ENCODE results near the gene GPR35. TPM values are rescaled to one million over a fixed set of nuclear protein-coding genes. Genes with fewer than 3 reads are reported as not detected.

Gene GPR35
- total RNA-seq, 1 donor from 2014 or later = 4.7 TPM

DNA sequence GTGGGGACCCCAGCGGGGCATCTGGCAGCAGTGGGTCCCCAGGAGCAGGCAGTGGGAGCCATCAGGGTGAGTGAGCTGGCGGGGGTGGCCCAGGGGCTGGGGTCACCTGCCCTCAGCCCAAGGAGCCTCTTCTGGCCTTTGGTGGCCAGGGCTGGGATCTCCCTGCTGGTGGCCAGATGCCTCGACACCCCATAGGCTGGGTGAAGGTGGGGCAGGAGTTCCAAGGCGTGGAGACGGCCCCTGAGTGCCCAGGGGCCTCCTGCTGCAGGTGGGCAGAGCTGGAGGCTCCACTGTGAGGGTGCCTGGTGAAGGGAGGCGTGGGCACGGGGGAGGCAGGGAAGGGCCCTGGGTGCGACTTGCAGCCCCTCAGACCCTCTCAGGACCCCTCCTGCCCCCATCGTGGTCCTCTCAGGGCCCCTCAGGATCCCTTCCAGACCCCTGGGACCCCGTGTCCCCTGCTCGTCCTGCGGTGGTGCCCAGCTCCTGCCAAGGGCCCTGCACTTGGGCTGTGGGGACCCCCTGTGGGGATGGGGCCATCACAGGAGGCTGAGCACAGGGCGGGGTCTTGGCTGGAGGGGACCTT lies 5.0 kb upstream of the GPR35 start:
- Histone ChIP-seq H3K27ac (no peak overlapping the region), H3K27me3 (ENCODE audit: low read depth) (no peaks in the 10 kb centered on the region), H3K4me1 (peaks cover 33% of the 10 kb centered on the region), H3K9me3 (no peaks in the 10 kb centered on the region), H3K4me3 (no peak overlapping the region), H3K36me3 (no peaks in the 10 kb centered on the region)
- intact Hi-C loops (cut with DNase I) = no loop called here
- ATAC-seq = no peak
- TF ChIP-seq, protein P1, sequence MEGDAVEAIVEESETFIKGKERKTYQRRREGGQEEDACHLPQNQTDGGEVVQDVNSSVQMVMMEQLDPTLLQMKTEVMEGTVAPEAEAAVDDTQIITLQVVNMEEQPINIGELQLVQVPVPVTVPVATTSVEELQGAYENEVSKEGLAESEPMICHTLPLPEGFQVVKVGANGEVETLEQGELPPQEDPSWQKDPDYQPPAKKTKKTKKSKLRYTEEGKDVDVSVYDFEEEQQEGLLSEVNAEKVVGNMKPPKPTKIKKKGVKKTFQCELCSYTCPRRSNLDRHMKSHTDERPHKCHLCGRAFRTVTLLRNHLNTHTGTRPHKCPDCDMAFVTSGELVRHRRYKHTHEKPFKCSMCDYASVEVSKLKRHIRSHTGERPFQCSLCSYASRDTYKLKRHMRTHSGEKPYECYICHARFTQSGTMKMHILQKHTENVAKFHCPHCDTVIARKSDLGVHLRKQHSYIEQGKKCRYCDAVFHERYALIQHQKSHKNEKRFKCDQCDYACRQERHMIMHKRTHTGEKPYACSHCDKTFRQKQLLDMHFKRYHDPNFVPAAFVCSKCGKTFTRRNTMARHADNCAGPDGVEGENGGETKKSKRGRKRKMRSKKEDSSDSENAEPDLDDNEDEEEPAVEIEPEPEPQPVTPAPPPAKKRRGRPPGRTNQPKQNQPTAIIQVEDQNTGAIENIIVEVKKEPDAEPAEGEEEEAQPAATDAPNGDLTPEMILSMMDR (IDR thresholded peaks at IDR 0.05) = no peak
- peak; percentile 31 for DNase-seq

DNA sequence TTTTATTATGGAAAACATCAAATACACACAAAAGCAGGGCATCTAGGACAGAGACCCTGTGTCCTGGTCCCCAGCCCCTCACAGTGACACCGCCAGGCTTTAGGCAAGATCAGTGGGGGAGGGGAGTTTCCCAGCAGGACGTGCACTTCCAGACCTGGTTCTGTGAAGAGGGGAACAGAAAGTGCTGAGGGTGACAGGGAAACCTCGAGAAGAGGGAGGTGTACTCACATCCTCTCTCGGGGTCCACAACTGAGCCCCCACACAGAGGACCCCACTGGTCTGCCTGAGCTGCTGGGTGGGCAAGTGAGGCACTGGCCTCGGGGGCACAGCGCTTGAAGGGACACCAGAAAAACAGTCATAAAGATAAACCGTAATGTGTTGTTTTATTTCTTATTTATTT lies 4.4 kb upstream of the GPR35 start:
- Histone ChIP-seq H3K4me1 (peaks cover 35% of the 10 kb centered on the region), H3K27me3 (ENCODE audit: low read depth) (no peaks in the 10 kb centered on the region), H3K4me3 (no peak overlapping the region), H3K9me3 (no peaks in the 10 kb centered on the region), H3K27ac (no peak overlapping the region), H3K36me3 (no peaks in the 10 kb centered on the region)
- DNase-seq (peak; percentile 27), ATAC-seq (no peak)
- intact Hi-C loops (cut with DNase I) = no loop called here
- TF ChIP-seq, protein P1 (IDR thresholded peaks at IDR 0.05) = no peak

DNA sequence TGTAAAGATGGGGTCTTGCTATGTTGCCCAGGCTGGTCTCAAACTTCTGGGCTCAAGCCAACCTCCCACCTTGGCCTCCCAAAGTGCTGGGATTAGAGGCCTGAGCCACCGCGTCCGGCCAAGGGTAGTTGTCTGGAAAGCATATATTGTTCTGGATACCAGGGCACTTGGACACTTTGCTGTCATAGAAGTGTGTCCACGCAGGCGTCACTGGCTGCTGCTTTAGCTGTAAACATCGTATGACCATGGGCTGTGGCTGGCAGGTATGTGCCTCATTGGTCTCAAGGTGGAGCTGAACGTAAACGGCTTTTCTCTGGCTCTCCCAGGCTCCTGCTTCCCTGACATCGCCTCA lies 3.2 kb upstream of the GPR35 start:
- DNase-seq (peak; percentile 36), ATAC-seq (no peak)
- TF ChIP-seq, protein P1 (IDR thresholded peaks at IDR 0.05) = no peak
- no peaks in the 10 kb centered on the region for H3K27me3 ChIP-seq (ENCODE audit: low read depth)
- H3K36me3 ChIP-seq = no peaks in the 10 kb centered on the region
- no peaks in the 10 kb centered on the region for H3K9me3 ChIP-seq
- intact Hi-C loops (cut with DNase I) = no loop called here
- H3K27ac ChIP-seq = peak overlapping the region; percentile 6
- no peak overlapping the region for H3K4me3 ChIP-seq
- H3K4me1 ChIP-seq = peaks cover 39% of the 10 kb centered on the region

DNA sequence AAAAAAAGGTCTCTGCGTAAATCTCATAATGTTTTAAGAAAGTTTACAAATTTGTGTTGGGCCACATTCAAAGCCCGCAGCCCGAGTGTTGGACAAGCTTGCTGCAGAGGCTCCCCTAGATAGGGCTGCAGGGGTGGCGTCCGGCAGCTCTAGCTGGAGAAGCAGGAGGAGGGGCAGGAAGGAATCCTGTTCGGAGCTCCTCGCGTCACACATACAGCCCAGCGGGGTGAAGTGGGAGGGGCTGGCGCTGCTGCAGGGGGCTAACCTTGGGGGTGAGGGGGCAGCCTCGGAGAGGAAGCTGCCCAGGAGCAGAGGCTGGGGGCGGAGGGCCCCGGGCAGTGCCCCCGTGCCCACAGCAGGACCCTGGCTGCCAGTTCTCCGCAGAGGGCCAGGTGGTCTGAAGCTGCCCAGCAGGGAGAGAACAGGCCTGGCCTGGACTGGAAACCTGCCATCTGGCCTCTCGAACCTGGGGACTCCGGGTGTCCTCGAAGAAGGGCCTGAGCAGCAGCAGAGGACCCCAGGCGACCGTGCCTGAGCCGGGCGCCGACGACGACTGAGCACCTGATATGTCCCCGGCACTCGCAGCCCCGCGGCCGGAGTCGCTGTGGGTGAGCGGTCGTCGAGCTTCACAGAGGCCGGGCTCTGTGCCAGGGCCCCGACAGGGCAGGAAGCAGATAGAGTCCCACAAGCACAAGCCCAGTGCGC lies 2.6 kb upstream of the GPR35 start:
- H3K4me3 ChIP-seq = no peak overlapping the region
- TF ChIP-seq, protein P1 (IDR thresholded peaks at IDR 0.05) = no peak
- H3K27me3 ChIP-seq (ENCODE audit: low read depth) = no peaks in the 10 kb centered on the region
- H3K4me1 ChIP-seq = peaks cover 42% of the 10 kb centered on the region
- no peaks in the 10 kb centered on the region for H3K36me3 ChIP-seq
- H3K9me3 ChIP-seq = no peaks in the 10 kb centered on the region
- H3K27ac ChIP-seq = no peak overlapping the region
- intact Hi-C loops (cut with DNase I) = no loop called here
- DNase-seq (peak; percentile 60), ATAC-seq (no peak)

DNA sequence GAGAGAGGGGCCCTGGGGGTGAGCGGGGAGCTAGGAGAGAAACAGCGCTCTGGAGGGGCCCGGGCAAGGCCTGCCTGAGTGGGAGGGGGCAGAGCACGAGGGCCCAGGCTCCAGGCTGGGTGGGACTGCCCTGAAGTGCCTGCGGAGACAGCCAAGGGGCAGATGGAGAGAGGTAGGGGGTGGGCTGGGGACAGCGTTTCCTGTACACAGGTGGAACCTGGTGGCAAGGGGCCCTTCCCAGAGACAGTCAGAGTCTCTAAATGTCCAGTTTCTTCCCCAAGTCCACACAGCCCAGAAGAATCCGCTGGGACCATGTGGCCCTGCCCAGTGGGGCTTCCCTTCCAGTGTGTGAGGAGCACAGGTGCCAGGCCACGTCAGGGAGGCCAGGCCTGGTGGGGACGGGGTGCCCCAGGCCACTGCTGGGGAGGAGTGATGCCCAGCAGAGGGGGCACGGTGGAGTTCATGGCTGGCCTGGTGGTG lies 1.7 kb upstream of the GPR35 start:
- Histone ChIP-seq H3K36me3 (no peaks in the 10 kb centered on the region), H3K27ac (no peak overlapping the region), H3K27me3 (ENCODE audit: low read depth) (no peaks in the 10 kb centered on the region), H3K4me1 (peaks cover 42% of the 10 kb centered on the region), H3K9me3 (no peaks in the 10 kb centered on the region), H3K4me3 (no peak overlapping the region)
- TF ChIP-seq, protein P1 (IDR thresholded peaks at IDR 0.05) = no peak
- peak; percentile 46 for DNase-seq
- intact Hi-C loops (cut with DNase I) = no loop called here
- no peak for ATAC-seq

Data from lower lobe of right lung (tissue), 2 donors.